ENCODE data around the gene ABAT. TPM values are rescaled to one million over a fixed set of nuclear protein-coding genes. Genes with fewer than 3 reads are reported as not detected.

The ABAT gene
- total and polyA plus RNA-seq, 2 experiments from 2014 or later = 4.7 to 8.0 TPM

DNA sequence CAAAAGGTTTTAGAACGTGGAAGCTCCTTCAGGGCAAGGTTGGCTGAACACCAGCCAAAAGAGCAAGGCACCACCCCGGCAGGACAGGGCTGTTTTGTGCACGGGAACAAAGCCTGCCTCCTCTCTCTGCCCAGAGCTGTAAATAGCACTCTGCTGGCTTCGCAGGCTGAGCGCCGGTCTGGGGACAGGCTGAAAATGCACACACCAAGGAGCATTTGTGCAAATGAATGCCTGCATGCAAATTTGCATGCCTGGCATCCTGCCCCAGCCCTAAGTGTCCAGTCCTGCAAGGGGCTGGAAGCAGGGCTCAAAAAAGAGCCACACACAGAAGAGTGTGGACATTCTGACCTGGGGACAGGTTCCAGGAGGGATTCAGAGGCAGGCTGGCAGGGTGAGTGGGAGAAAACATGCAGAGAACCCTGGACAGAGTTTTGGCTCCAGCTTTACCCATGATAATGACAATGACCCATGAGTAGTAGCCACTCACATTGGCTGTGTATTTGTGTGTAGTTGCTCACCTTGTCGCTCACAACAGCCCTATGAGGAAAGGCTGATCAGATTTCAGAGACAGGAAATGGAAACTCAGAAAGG, 11.7 kb downstream of the ABAT start:
- Histone ChIP-seq H3F3A (ENCODE audit: insufficient read depth) (no peaks in the 10 kb centered on the region), H3K9ac (no peak overlapping the region), H3K79me2 (ENCODE audit: insufficient read depth) (no peaks in the 10 kb centered on the region), H3K4me3 (no peak overlapping the region), H3K9me2 (ENCODE audit: insufficient read depth) (no peaks in the 10 kb centered on the region), H3K27ac (no peak overlapping the region), H3K4me2 (ENCODE audit: unreplicated experiment) (no peak overlapping the region), H4K20me1 (ENCODE audit: insufficient read depth) (no peaks in the 10 kb centered on the region), H3K27me3 (replicated peaks; ENCODE audit: insufficient read depth) (no peaks in the 10 kb centered on the region), H2AFZ (no peak overlapping the region), H3K36me3 (ENCODE audit: low read depth) (no peaks in the 10 kb centered on the region), H3K4me1 (ENCODE audit: insufficient read depth) (no peaks in the 10 kb centered on the region), H3K9me3 (ENCODE audit: low read depth) (no peaks in the 10 kb centered on the region)
- 29 to 40% methylated on average over 7 of the region's 7 CpGs for WGBS, 2 experiments (ENCODE audit: low coverage in 1 of 2, low lambda C conversion rate in 2 of 2, missing lambda C conversion rate in 2 of 2)
- in situ Hi-C loops (cut with MboI) = no loop called here
- TF ChIP-seq EZH2phosphoT487 (IDR thresholded peaks at IDR 0.05; ENCODE audit: insufficient read depth, low read depth) = no peak
- TF ChIP-seq EZH2 (IDR thresholded peaks at IDR 0.05; ENCODE audit: insufficient read depth, poor library complexity, severe bottlenecking) = no peak
- DNase-seq = no peak

DNA sequence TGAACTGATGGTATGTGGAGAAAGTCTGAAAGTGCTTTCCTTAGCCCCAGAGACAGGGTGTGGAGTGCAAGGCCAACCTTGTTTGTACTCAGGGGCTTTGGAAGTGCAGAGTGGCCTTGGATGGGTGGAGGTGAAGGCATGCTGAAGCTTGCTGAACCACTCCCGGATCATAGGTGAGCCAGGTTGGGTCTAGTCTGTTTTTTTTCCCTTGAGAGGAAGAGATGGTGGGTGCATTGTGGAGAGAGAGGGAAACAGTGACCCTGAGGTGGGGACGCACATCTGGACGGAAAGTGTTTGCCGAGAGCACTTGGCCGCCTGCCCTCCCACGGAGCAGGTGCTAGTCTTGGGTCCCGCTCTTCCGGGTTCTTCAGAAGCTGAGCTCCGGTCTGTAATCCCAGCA, 12.5 kb downstream of the ABAT start:
- Histone ChIP-seq H3K9ac (no peak overlapping the region), H4K20me1 (ENCODE audit: insufficient read depth) (no peaks in the 10 kb centered on the region), H3K27me3 (replicated peaks; ENCODE audit: insufficient read depth) (no peaks in the 10 kb centered on the region), H3K36me3 (ENCODE audit: low read depth) (no peaks in the 10 kb centered on the region), H3K9me2 (ENCODE audit: insufficient read depth) (no peaks in the 10 kb centered on the region), H3K4me1 (ENCODE audit: insufficient read depth) (no peaks in the 10 kb centered on the region), H3F3A (ENCODE audit: insufficient read depth) (no peaks in the 10 kb centered on the region), H2AFZ (no peak overlapping the region), H3K4me3 (no peak overlapping the region), H3K79me2 (ENCODE audit: insufficient read depth) (no peaks in the 10 kb centered on the region), H3K4me2 (ENCODE audit: unreplicated experiment) (no peak overlapping the region), H3K9me3 (ENCODE audit: low read depth) (no peaks in the 10 kb centered on the region), H3K27ac (no peak overlapping the region)
- DNase-seq = no peak
- WGBS, 2 experiments (ENCODE audit: low coverage in 1 of 2, low lambda C conversion rate in 2 of 2, missing lambda C conversion rate in 2 of 2) = 74% methylated on average over 9 of the region's 9 CpGs
- in situ Hi-C loops (cut with MboI) = no loop called here
- no peak for TF ChIP-seq EZH2 (IDR thresholded peaks at IDR 0.05; ENCODE audit: insufficient read depth, poor library complexity, severe bottlenecking)
- no peak for TF ChIP-seq EZH2phosphoT487 (IDR thresholded peaks at IDR 0.05; ENCODE audit: insufficient read depth, low read depth)

DNA sequence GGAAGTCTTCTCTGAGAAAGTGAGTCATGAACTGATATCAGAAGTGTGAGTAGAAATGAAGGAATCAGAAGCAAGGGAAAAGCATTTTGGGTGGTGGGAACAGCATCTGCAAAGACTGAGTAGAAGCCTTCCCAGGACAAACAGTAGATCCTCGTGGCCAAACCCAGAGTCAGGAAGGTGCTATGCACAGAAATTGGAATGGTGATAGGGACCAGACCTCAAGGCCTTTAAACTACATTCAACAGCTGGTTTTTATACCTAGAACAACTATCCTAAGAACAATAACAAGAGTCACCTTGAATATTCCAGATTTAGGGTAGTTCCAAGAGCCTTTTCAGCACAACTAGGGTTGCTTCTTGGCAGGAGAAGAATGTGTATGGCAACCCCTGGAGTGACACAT, 15.3 kb downstream of the ABAT start:
- Histone ChIP-seq H2AFZ (no peak overlapping the region), H3F3A (ENCODE audit: insufficient read depth) (no peaks in the 10 kb centered on the region), H3K27ac (no peak overlapping the region), H3K27me3 (replicated peaks; ENCODE audit: insufficient read depth) (no peaks in the 10 kb centered on the region), H3K36me3 (ENCODE audit: low read depth) (no peaks in the 10 kb centered on the region), H3K9me3 (ENCODE audit: low read depth) (no peaks in the 10 kb centered on the region), H3K79me2 (ENCODE audit: insufficient read depth) (no peaks in the 10 kb centered on the region), H4K20me1 (ENCODE audit: insufficient read depth) (no peaks in the 10 kb centered on the region), H3K9ac (no peak overlapping the region), H3K9me2 (ENCODE audit: insufficient read depth) (no peaks in the 10 kb centered on the region), H3K4me1 (ENCODE audit: insufficient read depth) (no peaks in the 10 kb centered on the region), H3K4me3 (no peak overlapping the region), H3K4me2 (ENCODE audit: unreplicated experiment) (no peak overlapping the region)
- TF ChIP-seq EZH2 (IDR thresholded peaks at IDR 0.05; ENCODE audit: insufficient read depth, poor library complexity, severe bottlenecking) (no peak), EZH2phosphoT487 (IDR thresholded peaks at IDR 0.05; ENCODE audit: insufficient read depth, low read depth) (no peak)
- in situ Hi-C loops (cut with MboI) = no loop called here
- DNase-seq = no peak
- 0% methylated on average over 1 of the region's 1 CpG for WGBS, 2 experiments (ENCODE audit: low coverage in 1 of 2, low lambda C conversion rate in 2 of 2, missing lambda C conversion rate in 2 of 2)

DNA sequence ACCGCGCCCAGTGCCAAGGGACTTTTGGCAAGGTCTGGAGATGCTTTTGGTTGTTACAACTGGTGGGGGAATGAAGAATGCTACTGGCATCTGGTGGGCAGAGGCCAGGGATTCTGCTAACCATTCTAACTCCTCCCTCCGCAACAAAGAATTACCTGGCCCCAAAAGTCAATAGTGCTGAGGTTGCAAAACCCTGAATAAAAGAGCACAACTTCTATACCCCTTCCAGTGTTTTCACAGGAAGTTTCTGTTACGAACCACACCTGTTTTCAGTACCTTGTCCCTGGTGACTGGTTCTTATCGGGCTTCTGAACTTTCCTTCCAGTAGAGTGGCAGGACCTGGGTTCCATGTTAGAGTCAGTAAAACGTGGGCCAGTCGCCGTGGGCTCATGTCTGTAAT, 17.3 kb downstream of the ABAT start:
- Histone ChIP-seq H4K20me1 (ENCODE audit: insufficient read depth) (no peaks in the 10 kb centered on the region), H3K79me2 (ENCODE audit: insufficient read depth) (no peaks in the 10 kb centered on the region), H3K9me2 (ENCODE audit: insufficient read depth) (no peaks in the 10 kb centered on the region), H3K27ac (no peak overlapping the region), H3K27me3 (replicated peaks; ENCODE audit: insufficient read depth) (no peaks in the 10 kb centered on the region), H3K4me1 (ENCODE audit: insufficient read depth) (no peaks in the 10 kb centered on the region), H3K4me3 (no peak overlapping the region), H3K4me2 (ENCODE audit: unreplicated experiment) (no peak overlapping the region), H3K9me3 (ENCODE audit: low read depth) (no peaks in the 10 kb centered on the region), H3F3A (ENCODE audit: insufficient read depth) (no peaks in the 10 kb centered on the region), H3K36me3 (ENCODE audit: low read depth) (no peaks in the 10 kb centered on the region), H3K9ac (no peak overlapping the region), H2AFZ (no peak overlapping the region)
- in situ Hi-C loops (cut with MboI) = no loop called here
- DNase-seq = no peak
- TF ChIP-seq EZH2phosphoT487 (IDR thresholded peaks at IDR 0.05; ENCODE audit: insufficient read depth, low read depth) = no peak
- TF ChIP-seq EZH2 (IDR thresholded peaks at IDR 0.05; ENCODE audit: insufficient read depth, poor library complexity, severe bottlenecking) = no peak
- WGBS, 2 experiments (ENCODE audit: low coverage in 1 of 2, low lambda C conversion rate in 2 of 2, missing lambda C conversion rate in 2 of 2) = 62 to 63% methylated on average over 8 of the region's 8 CpGs
